A549 (cell line): ENCODE measurements around the gene ZDHHC15. TPM values are rescaled to one million over a fixed set of nuclear protein-coding genes. Genes with fewer than 3 reads are reported as not detected.
"Not testable (repeated sequence)": the region's sequence is repeated elsewhere in the genome, so short reads cannot be mapped to it uniquely, and the experiment has no call there.

Experiments
- ATAC-seq, 2 experiments: fragments of 200-7000 bp in 1 of 2; fragments of >200 bp in 1 of 2; cut with Nextera tagmentation in 1 of 2; cut with Tn5 transposase in 1 of 2; 3 replicates each; pipeline versions ENCODE4 v1.8.0 to v1.9.1; 2018 to 2020; ENCODE audit warnings: mild to moderate bottlenecking in 1 of 2, moderate library complexity in 1 of 2
- CTCF ChIA-PET: fragments of 300-600 bp; sonication (Branson Sonifier 250); formaldehyde crosslinking; extraction: SDS; loops from one replicate; lab custom pipeline; 2021; ENCODE audit warnings: antibody characterized with exemption, inconsistent platforms; lab: Yijun Ruan, JAX
- POLR2A ChIA-PET: fragments of 350-600 bp; formaldehyde crosslinking; extraction: SDS; loops from one replicate; lab custom pipeline; 2021; ENCODE audit warnings: antibody characterized with exemption, inconsistent platforms; lab: Yijun Ruan, JAX
- DNase-seq, 2 experiments: peaks; one replicate each; pipeline versions ENCODE4 v3.0.0 to v3.0.0-alpha.2; 2011 to 2016; ENCODE audit warnings: low read depth in 1 of 2, low spot score in 1 of 2
- FAIRE-seq: peaks from 2 replicates; lab custom pipeline; 2011; peaks lifted over from hg19 to GRCh38; lab: Jason Lieb, UNC
- H3K27ac ChIP-seq, 2 experiments: fragments of >200 bp; sonication (Bioruptor Twin); formaldehyde crosslinking; 3 replicates each; pipeline ENCODE4 v1.5.1; 2016 to 2017
- H3K4me1 ChIP-seq: fragments of >200 bp; sonication (Bioruptor Twin); formaldehyde crosslinking; 3 replicates; pipeline ENCODE4 v1.6.1; 2016
- H3K4me2 ChIP-seq: fragments of >200 bp; sonication (Bioruptor Twin); formaldehyde crosslinking; 3 replicates; pipeline ENCODE4 v1.6.1; 2016
- H3K4me3 ChIP-seq: fragments of >200 bp; sonication (Bioruptor Twin); formaldehyde crosslinking; 3 replicates; pipeline ENCODE4 v1.5.1; 2016
- H3K9me3 ChIP-seq: fragments of >200 bp; sonication (Bioruptor Twin); formaldehyde crosslinking; 3 replicates; pipeline ENCODE4 v1.6.1; 2016
- ATOH8 ChIP-seq: fragments of 250-450 bp; sonication (Bioruptor Pico); IDR thresholded peaks from 2 replicates; pipeline ENCODE4 v1.5.0; 2020; ENCODE audit warnings: low read depth, mild to moderate bottlenecking, moderate library complexity
- CBX2 ChIP-seq: fragments of 200-600 bp; sonication (generic); IDR thresholded peaks from 2 replicates; pipeline ENCODE4 v1.6.1; 2016; ENCODE audit warnings: low read depth, mild to moderate bottlenecking, borderline replicate concordance
- CBX8 ChIP-seq: fragments of 200-600 bp; sonication (generic); IDR thresholded peaks from 2 replicates; pipeline ENCODE4 v1.6.1; 2016
- CEBPB ChIP-seq, 2 experiments: fragments of >200 bp in 1 of 2; sonication (Bioruptor Twin) in 1 of 2; formaldehyde crosslinking in 1 of 2; IDR thresholded peaks; 2 replicates each; pipeline ENCODE4 v1.6.1; 2012 to 2016
- CHD4 ChIP-seq: fragments of 200-600 bp; sonication (generic); IDR thresholded peaks from 2 replicates; pipeline ENCODE4 v1.6.1; 2016; ENCODE audit warnings: antibody characterized with exemption, mild to moderate bottlenecking, borderline replicate concordance
- CTCF ChIP-seq: fragments of >200 bp; sonication (Bioruptor Twin); formaldehyde crosslinking; IDR thresholded peaks from 3 replicates; pipeline ENCODE4 v1.5.1; 2016
- EHF ChIP-seq: fragments of 250-450 bp; sonication (Bioruptor Pico); IDR thresholded peaks from 2 replicates; pipeline ENCODE4 v1.5.0; 2020; ENCODE audit warnings: mild to moderate bottlenecking
- EHMT2 ChIP-seq: fragments of 200-600 bp; sonication (generic); IDR thresholded peaks from 2 replicates; pipeline ENCODE4 v1.6.1; 2016; ENCODE audit warnings: antibody characterized with exemption, low read depth, mild to moderate bottlenecking, moderate library complexity
- ELK1 ChIP-seq: fragments of 150-350 bp; IDR thresholded peaks from 2 replicates; pipeline ENCODE4 v1.6.1; 2014; ENCODE audit warnings: low read depth, mild to moderate bottlenecking, low read length
- FOXS1 ChIP-seq: fragments of 250-450 bp; sonication (Bioruptor Pico); IDR thresholded peaks from 2 replicates; pipeline ENCODE4 v1.5.0; 2020; ENCODE audit warnings: mild to moderate bottlenecking, moderate library complexity
- HDAC2 ChIP-seq: fragments of 200-600 bp; sonication (generic); IDR thresholded peaks from 2 replicates; pipeline ENCODE4 v1.6.1; 2016
- HMGXB4 ChIP-seq: fragments of 250-450 bp; sonication (Bioruptor Pico); IDR thresholded peaks from 2 replicates; pipeline ENCODE4 v1.5.0; 2021; ENCODE audit warnings: mild to moderate bottlenecking, moderate library complexity, borderline replicate concordance
- KDM1A ChIP-seq: fragments of 200-600 bp; sonication (generic); IDR thresholded peaks from 2 replicates; pipeline ENCODE4 v1.6.1; 2016; ENCODE audit warnings: low read depth, mild to moderate bottlenecking
- MAX ChIP-seq: IDR thresholded peaks from 2 replicates; pipeline ENCODE4 v1.6.1; 2012
- MAZ ChIP-seq: fragments of 150-350 bp; IDR thresholded peaks from 2 replicates; pipeline ENCODE4 v1.6.1; 2014; ENCODE audit warnings: antibody characterized with exemption, low read depth, low read length, borderline replicate concordance
- PHF8 ChIP-seq: fragments of 200-600 bp; sonication (generic); IDR thresholded peaks from 2 replicates; pipeline ENCODE4 v1.6.1; 2016; ENCODE audit warnings: low read depth, mild to moderate bottlenecking, antibody characterized with exemption, moderate library complexity, borderline replicate concordance
- POLR2AphosphoS2 ChIP-seq: conservative IDR thresholded peaks from 2 replicates; pipeline ENCODE4 v1.6.1; 2012; ENCODE audit warnings: low read length, improper control_type of control experiment, inconsistent platforms
- RAD21 ChIP-seq, 2 experiments: fragments of >200 bp in 1 of 2; sonication (Bioruptor Twin) in 1 of 2; formaldehyde crosslinking in 1 of 2; IDR thresholded peaks in 1 of 2; conservative IDR thresholded peaks in 1 of 2; 2 replicates in 1 of 2; 3 replicates in 1 of 2; pipeline ENCODE4 v1.6.1; 2012 to 2018; ENCODE audit warnings: inconsistent platforms in 1 of 2
- RARB ChIP-seq: fragments of 250-450 bp; sonication (Bioruptor Pico); IDR thresholded peaks from 2 replicates; pipeline ENCODE4 v1.8.0; 2021; ENCODE audit warnings: mild to moderate bottlenecking, moderate library complexity
- RCOR1 ChIP-seq: fragments of 150-350 bp; IDR thresholded peaks from 2 replicates; pipeline ENCODE4 v1.6.1; 2014; ENCODE audit warnings: antibody characterized with exemption, low read length, low read depth
- RNF2 ChIP-seq: fragments of 200-600 bp; sonication (generic); IDR thresholded peaks from 2 replicates; pipeline ENCODE4 v1.6.1; 2016; ENCODE audit warnings: low read depth, mild to moderate bottlenecking, antibody characterized with exemption, moderate library complexity, borderline replicate concordance
- SMC3 ChIP-seq: fragments of >200 bp; sonication (Bioruptor Twin); formaldehyde crosslinking; IDR thresholded peaks from 3 replicates; pipeline ENCODE4 v1.6.1; 2018; ENCODE audit warnings: inconsistent platforms
- TFCP2L1 ChIP-seq: fragments of 250-450 bp; sonication (Bioruptor Pico); IDR thresholded peaks from 2 replicates; pipeline ENCODE4 v1.5.0; 2021; ENCODE audit warnings: mild to moderate bottlenecking
- ZFP36 ChIP-seq: fragments of 450-650 bp; IDR thresholded peaks from 2 replicates; pipeline ENCODE4 v1.6.1; 2014; ENCODE audit warnings: borderline replicate concordance; ENCODE audit not compliant: partially characterized antibody
- ZNF302 ChIP-seq: fragments of 250-450 bp; sonication (Bioruptor Pico); IDR thresholded peaks from 2 replicates; pipeline ENCODE4 v1.9.0; 2021; ENCODE audit warnings: inconsistent platforms, mild to moderate bottlenecking, moderate library complexity
- ZSCAN20 ChIP-seq: fragments of 250-450 bp; sonication (Bioruptor Pico); IDR thresholded peaks from 2 replicates; pipeline ENCODE4 v1.8.0; 2022; ENCODE audit warnings: mild to moderate bottlenecking, moderate library complexity
- WGBS: methylation state at CpG from one replicate; pipeline ENCODE4 v1.1.6; 2017; ENCODE audit errors: missing lambda C conversion rate; 5-methylcytosine and 5-hydroxymethylcytosine counted together
- polyA plus RNA-seq, 4 experiments: library from polyadenylated mRNA; depleted of rRNA in 3 of 4; stranded (reverse); fragments of >200 nt; fragmentation: RNase III in 1 of 4; extraction: RNeasy Plus Mini Kit Qiagen cat#74134 plus additional on column Dnase treatment in 1 of 4; gene quantifications; 2 replicates in 3 of 4; 3 replicates in 1 of 4; pipeline ENCODE4 v1.2.3, GENCODE V29; 2011 to 2017

The ZDHHC15 gene
- polyA plus RNA-seq, 2 of the 4 experiments (the other 2 are of a cell fraction): not detected

GRCh38 chrX:75421688-75422230 lies 101.1 kb downstream of the ZDHHC15 start:
- no peaks in the 10 kb centered on the region for H3K9me3 ChIP-seq
- H3K4me3 ChIP-seq: no peak overlapping the region
- H3K27ac ChIP-seq: no peak overlapping the region
- ChIA-PET CTCF (no interaction called here), POLR2A (no interaction called here)
- DNase-seq (no peak), ATAC-seq (no peak), FAIRE-seq (no peak)
- H3K4me2 ChIP-seq: no peak overlapping the region
- TF ChIP-seq EHMT2 (no peak), RCOR1 (no peak), HMGXB4 (CRISPR knock-in tag) (no peak), ZNF302 (no peak), RNF2 (no peak), CTCF (no peak), ZSCAN20 (CRISPR knock-in tag) (no peak), KDM1A (no peak), PHF8 (no peak), MAZ (no peak), FOXS1 (no peak), ATOH8 (CRISPR knock-in tag) (no peak), CBX8 (no peak), TFCP2L1 (no peak), SMC3 (no peak), HDAC2 (no peak), ELK1 (no peak), POLR2AphosphoS2 (no peak), ZFP36 (no peak)
- H3K4me1 ChIP-seq: no peaks in the 10 kb centered on the region

- H3K27ac ChIP-seq, DNase-seq, H3K4me1 ChIP-seq, ATAC-seq, H3K9me3 ChIP-seq, CTCF ChIA-PET, FAIRE-seq, H3K4me3 ChIP-seq, H3K4me2 ChIP-seq, POLR2A ChIA-PET: not testable (repeated sequence)
- no CpG with 5 or more reads among the region's 24 CpGs for WGBS
Observed at GRCh38 chrX:75407153-75407552, 115.7 kb downstream of the ZDHHC15 start.

- WGBS: 9% methylated on average over 2 of the region's 2 CpGs
- FAIRE-seq (no peak), ATAC-seq (no peak)
Observed at GRCh38 chrX:75390470-75390869, 132.4 kb downstream of the ZDHHC15 start.

More at GRCh38 chrX:75390470-75390869, 132.4 kb downstream of the ZDHHC15 start:
- ChIA-PET POLR2A (no interaction called here), CTCF (no interaction called here)
- no peak overlapping the region for H3K4me2 ChIP-seq
- no peak overlapping the region for H3K27ac ChIP-seq
- no peak overlapping the region for H3K4me3 ChIP-seq
- TF ChIP-seq RARB (CRISPR knock-in tag) (no peak), EHF (CRISPR knock-in tag) (no peak), CHD4 (no peak), MAX (no peak), POLR2AphosphoS2 (no peak), CBX2 (no peak), RAD21 (conservative IDR thresholded peaks at IDR 0.05 in 1 of 2, IDR thresholded peaks at IDR 0.05 in 1 of 2) (no peak), PHF8 (no peak), CTCF (no peak), CEBPB (IDR thresholded peaks at IDR 0.05) (no peak)
- H3K9me3 ChIP-seq: no peaks in the 10 kb centered on the region
- no peak for DNase-seq
- H3K4me1 ChIP-seq: no peaks in the 10 kb centered on the region
